A673 (cell line): ENCODE results near the gene CCK. TPM values are rescaled to one million over a fixed set of nuclear protein-coding genes. Genes with fewer than 3 reads are reported as not detected.
"Not testable (repeated sequence)": the region's sequence is repeated elsewhere in the genome, so short reads cannot be mapped to it uniquely, and the experiment has no call there.

Source experiments
- BruUV-seq: library from RNA; stranded (reverse); fragments of 400-500 nt; replicated peaks from 2 replicates; lab custom pipeline; 2021; lab: Mats Ljungman, UMichigan
- CTCF ChIA-PET: fragments of 300-600 bp; sonication (Branson Sonifier 250); formaldehyde crosslinking; loops from one replicate; lab custom pipeline; 2022; ENCODE audit warnings: antibody characterized with exemption; lab: Charles Lee
- POLR2A ChIA-PET: fragments of 300-600 bp; sonication (Branson Sonifier 250); formaldehyde crosslinking; loops from one replicate; lab custom pipeline; 2022; ENCODE audit warnings: antibody characterized with exemption; ENCODE audit not compliant: low non-redundant PET; lab: Charles Lee
- DNase-seq: peaks from one replicate; pipeline ENCODE4 v3.0.0-alpha.2; 2015; ENCODE audit warnings: low spot score
- H3K27ac ChIP-seq: fragments of 200-600 bp; sonication (generic); 2 replicates; pipeline ENCODE4 v1.5.1; 2016; ENCODE audit warnings: mixed run types, low read depth, mild to moderate bottlenecking, mixed read lengths, antibody characterized with exemption, low read length; ENCODE audit not compliant: poor library complexity, severe bottlenecking
- H3K27me3 ChIP-seq: fragments of 200-600 bp; sonication (generic); replicated peaks from 2 replicates; pipeline ENCODE4 v1.6.1; 2017; ENCODE audit warnings: mixed run types, low read depth, mild to moderate bottlenecking, mixed read lengths, antibody characterized with exemption, low read length; ENCODE audit not compliant: insufficient read depth, poor library complexity
- H3K36me3 ChIP-seq: fragments of 200-600 bp; sonication (generic); 2 replicates; pipeline ENCODE4 v1.6.1; 2016; ENCODE audit warnings: mixed run types, mild to moderate bottlenecking, mixed read lengths, antibody characterized with exemption, low read length; ENCODE audit not compliant: insufficient read depth, poor library complexity, severe bottlenecking
- H3K4me1 ChIP-seq: fragments of 200-600 bp; sonication (generic); 2 replicates; pipeline ENCODE4 v1.6.1; 2017; ENCODE audit warnings: mixed run types, mild to moderate bottlenecking, mixed read lengths, antibody characterized with exemption, low read length; ENCODE audit not compliant: insufficient read depth, poor library complexity, severe bottlenecking
- H3K4me3 ChIP-seq: fragments of 200-600 bp; sonication (generic); 2 replicates; pipeline ENCODE4 v1.5.1; 2016; ENCODE audit warnings: low read depth, mixed run types, mild to moderate bottlenecking, mixed read lengths, low read length; ENCODE audit not compliant: poor library complexity, severe bottlenecking
- H3K9me3 ChIP-seq: fragments of 200-600 bp; sonication (generic); 2 replicates; pipeline ENCODE4 v1.6.1; 2016; ENCODE audit warnings: mixed run types, low read depth, mild to moderate bottlenecking, mixed read lengths, antibody characterized with exemption, low read length; ENCODE audit not compliant: poor library complexity, severe bottlenecking
- EZH2 ChIP-seq: fragments of 200-600 bp; sonication (generic); IDR thresholded peaks from 2 replicates; pipeline ENCODE4 v1.6.1; 2017; ENCODE audit warnings: borderline replicate concordance, low read depth, mild to moderate bottlenecking, mixed read lengths, antibody characterized with exemption, low read length; ENCODE audit not compliant: poor library complexity, severe bottlenecking
- intact Hi-C: fragments of 100-400 bp; cut with micrococcal nuclease; formaldehyde crosslinking; loops from one replicate; pipeline ENCODE4 v1.10.0; 2022; ENCODE audit not compliant: unreplicated experiment
- total RNA-seq: library from RNA; stranded (reverse); gene quantifications from 2 replicates; pipeline ENCODE4 v1.2.3, GENCODE V29; 2021
- TF ChIP-seq, protein P1 (sequence below): fragments of 300-800, 200-600 bp; sonication (generic); conservative IDR thresholded peaks from 2 replicates; pipeline ENCODE4 v1.5.1; 2017; ENCODE audit warnings: low read depth, mild to moderate bottlenecking, antibody characterized with exemption, low read length, moderate library complexity, mixed read lengths

The CCK gene
- total RNA-seq, 1 experiment from 2014 or later: 19.6 TPM

DNA sequence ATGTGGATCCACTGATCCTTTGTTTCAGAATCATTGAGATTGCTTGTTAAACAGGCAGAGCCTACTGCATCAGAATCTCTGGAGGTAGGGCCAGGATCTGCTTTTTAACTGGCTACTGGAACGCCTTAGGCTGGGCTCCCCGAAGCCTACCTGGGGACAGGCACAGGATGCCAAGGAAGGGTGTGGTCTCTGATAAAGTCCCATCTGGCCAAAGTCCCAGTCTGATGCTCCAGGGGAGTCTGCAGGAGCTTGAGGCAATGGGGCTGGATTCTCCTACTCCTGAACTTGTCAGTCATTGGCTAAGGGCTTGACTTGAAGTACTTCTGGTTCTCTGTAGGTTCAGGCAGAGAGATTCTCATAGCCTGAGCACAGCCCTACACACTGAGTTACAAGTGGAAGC is 22.4 kb upstream of the CCK start:
- no peaks in the 10 kb centered on the region for H3K36me3 ChIP-seq
- H3K27ac ChIP-seq: no peak overlapping the region
- ChIA-PET CTCF (no interaction called here), POLR2A (interaction anchor here (0.5 kb wide), 1 partner anchor 26 kb away, joined by 6 read pairs; no protein-coding TSS in a partner anchor)
- H3K4me3 ChIP-seq: no peak overlapping the region
- no peaks in the 10 kb centered on the region for H3K27me3 ChIP-seq
- no TSS peak for BruUV-seq
- no peak for TF ChIP-seq EZH2
- TF ChIP-seq, protein P1, sequence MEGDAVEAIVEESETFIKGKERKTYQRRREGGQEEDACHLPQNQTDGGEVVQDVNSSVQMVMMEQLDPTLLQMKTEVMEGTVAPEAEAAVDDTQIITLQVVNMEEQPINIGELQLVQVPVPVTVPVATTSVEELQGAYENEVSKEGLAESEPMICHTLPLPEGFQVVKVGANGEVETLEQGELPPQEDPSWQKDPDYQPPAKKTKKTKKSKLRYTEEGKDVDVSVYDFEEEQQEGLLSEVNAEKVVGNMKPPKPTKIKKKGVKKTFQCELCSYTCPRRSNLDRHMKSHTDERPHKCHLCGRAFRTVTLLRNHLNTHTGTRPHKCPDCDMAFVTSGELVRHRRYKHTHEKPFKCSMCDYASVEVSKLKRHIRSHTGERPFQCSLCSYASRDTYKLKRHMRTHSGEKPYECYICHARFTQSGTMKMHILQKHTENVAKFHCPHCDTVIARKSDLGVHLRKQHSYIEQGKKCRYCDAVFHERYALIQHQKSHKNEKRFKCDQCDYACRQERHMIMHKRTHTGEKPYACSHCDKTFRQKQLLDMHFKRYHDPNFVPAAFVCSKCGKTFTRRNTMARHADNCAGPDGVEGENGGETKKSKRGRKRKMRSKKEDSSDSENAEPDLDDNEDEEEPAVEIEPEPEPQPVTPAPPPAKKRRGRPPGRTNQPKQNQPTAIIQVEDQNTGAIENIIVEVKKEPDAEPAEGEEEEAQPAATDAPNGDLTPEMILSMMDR: no peak
- no peaks in the 10 kb centered on the region for H3K4me1 ChIP-seq
- no peak for DNase-seq
- intact Hi-C loops: no loop called here
- no peaks in the 10 kb centered on the region for H3K9me3 ChIP-seq

DNA sequence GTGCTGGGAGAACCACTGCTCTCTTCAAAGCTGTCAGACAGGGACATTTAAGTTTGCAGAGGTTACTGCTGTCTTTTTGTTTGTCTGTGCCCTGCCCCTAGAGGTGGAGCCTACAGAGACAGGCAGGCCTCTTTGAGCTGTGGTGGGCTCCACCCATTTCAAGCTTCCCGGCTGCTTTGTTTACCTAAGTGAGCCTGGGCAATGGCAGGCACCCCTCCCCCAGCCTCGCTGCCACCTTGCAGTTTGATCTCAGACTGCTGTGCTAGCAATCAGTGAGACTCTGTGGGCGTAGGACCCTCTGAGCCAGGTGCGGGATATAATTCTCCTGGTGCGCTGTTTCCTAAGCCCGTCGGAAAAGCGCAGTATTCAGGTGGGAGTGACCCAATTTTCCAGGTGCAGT is 21.4 kb upstream of the CCK start:
- DNase-seq, POLR2A ChIA-PET, BruUV-seq, intact Hi-C loops, H3K36me3 ChIP-seq, H3K27me3 ChIP-seq, CTCF ChIA-PET, H3K4me1 ChIP-seq, H3K4me3 ChIP-seq, H3K27ac ChIP-seq, H3K9me3 ChIP-seq: not testable (repeated sequence)

DNA sequence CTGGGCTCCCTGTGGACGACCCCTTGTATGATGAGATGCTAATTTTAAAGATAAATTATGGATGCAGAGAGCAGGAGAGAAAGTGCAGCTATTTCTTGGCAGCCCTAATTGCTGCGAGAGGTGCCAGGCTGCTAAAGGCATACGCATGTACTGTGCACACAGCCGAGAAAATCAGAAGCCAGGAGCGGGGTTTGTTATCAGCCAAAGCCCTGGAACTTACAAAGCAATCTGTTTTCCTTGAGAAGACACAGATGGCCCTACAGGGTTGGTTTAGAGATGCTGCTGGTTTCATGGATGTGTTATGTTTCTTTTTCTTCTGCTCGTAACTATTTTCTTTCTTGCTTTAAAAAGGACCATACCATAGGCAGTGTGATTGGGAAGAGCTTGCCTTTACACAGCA is 11.7 kb upstream of the CCK start:
- POLR2A ChIA-PET: no interaction called here
- Histone ChIP-seq H3K4me3 (no peak overlapping the region), H3K36me3 (no peaks in the 10 kb centered on the region), H3K27ac (no peak overlapping the region), H3K4me1 (no peaks in the 10 kb centered on the region), H3K27me3 (no peaks in the 10 kb centered on the region), H3K9me3 (no peaks in the 10 kb centered on the region)
- BruUV-seq: no TSS peak
- TF ChIP-seq, protein P1: no peak
- TF ChIP-seq EZH2: no peak
- intact Hi-C loops: no loop called here
- DNase-seq: no peak
- CTCF ChIA-PET: no interaction called here
